DND-41 (cell line): ENCODE data around the gene SNX1.

Source experiments
- ATAC-seq: fragments of 200-7000 bp; cut with Tn5 transposase; 3 replicates; pipeline ENCODE4 v1.9.1; 2021; ENCODE audit warnings: low read depth; ENCODE audit not compliant: insufficient read depth
- DNase-seq: peaks from one replicate; pipeline ENCODE4 v3.0.0-alpha.2; 2020
- H2AFZ ChIP-seq: 2 replicates; pipeline ENCODE4 v1.6.0; 2012; ENCODE audit warnings: low read depth, low read length
- H3K27ac ChIP-seq: 2 replicates; pipeline ENCODE4 v1.5.1; 2012; ENCODE audit warnings: low read length, inconsistent platforms
- H3K27me3 ChIP-seq: fragments of 200-600 bp; sonication (generic); 2 replicates; pipeline ENCODE4 v1.6.0; 2012; ENCODE audit warnings: low read length, mild to moderate bottlenecking, inconsistent platforms; ENCODE audit not compliant: insufficient read depth, poor library complexity
- H3K36me3 ChIP-seq: 2 replicates; pipeline ENCODE4 v1.5.1; 2012; ENCODE audit warnings: low read length, inconsistent platforms; ENCODE audit not compliant: insufficient read depth
- H3K4me1 ChIP-seq: 2 replicates; pipeline ENCODE4 v1.5.1; 2012; ENCODE audit warnings: mild to moderate bottlenecking, low read length; ENCODE audit not compliant: insufficient read depth
- H3K4me2 ChIP-seq: 2 replicates; pipeline ENCODE4 v1.6.0; 2012; ENCODE audit warnings: mild to moderate bottlenecking, moderate library complexity, low read length, inconsistent platforms; ENCODE audit not compliant: insufficient read depth
- H3K4me3 ChIP-seq, 2 experiments: fragments of 200-600 bp in 1 of 2; shearing (Covaris generic) in 1 of 2; 2 replicates each; pipeline ENCODE4 v1.5.1; 2012 to 2016; ENCODE audit warnings: inconsistent platforms in 2 of 2, low read length in 2 of 2, mild to moderate bottlenecking in 2 of 2, low read depth in 1 of 2, moderate library complexity in 1 of 2
- H3K79me2 ChIP-seq: 2 replicates; pipeline ENCODE4 v1.6.0; 2012; ENCODE audit warnings: low read length, inconsistent platforms; ENCODE audit not compliant: insufficient read depth
- H3K9ac ChIP-seq: 2 replicates; pipeline ENCODE4 v1.6.0; 2012; ENCODE audit warnings: low read depth, mild to moderate bottlenecking, inconsistent platforms, low read length, moderate library complexity
- H3K9me3 ChIP-seq: 2 replicates; pipeline ENCODE4 v1.5.1; 2012; ENCODE audit warnings: low read length, moderate library complexity, mild to moderate bottlenecking, inconsistent platforms; ENCODE audit not compliant: insufficient read depth, severe bottlenecking
- H4K20me1 ChIP-seq: 2 replicates; pipeline ENCODE4 v1.6.0; 2012; ENCODE audit warnings: low read length; ENCODE audit not compliant: insufficient read depth
- EZH2 ChIP-seq: IDR thresholded peaks from 3 replicates; pipeline ENCODE4 v1.6.1; 2012; ENCODE audit warnings: borderline replicate concordance, low read depth, mild to moderate bottlenecking, moderate library complexity, low read length, inconsistent platforms; ENCODE audit not compliant: severe bottlenecking
- TF ChIP-seq, protein P1 (sequence below): IDR thresholded peaks from 2 replicates; pipeline ENCODE4 v1.5.1; 2012; ENCODE audit warnings: borderline replicate concordance, low read length, moderate library complexity, mild to moderate bottlenecking; ENCODE audit not compliant: poor library complexity, severe bottlenecking; ENCODE audit errors: extremely low read depth

The SNX1 gene

DNA sequence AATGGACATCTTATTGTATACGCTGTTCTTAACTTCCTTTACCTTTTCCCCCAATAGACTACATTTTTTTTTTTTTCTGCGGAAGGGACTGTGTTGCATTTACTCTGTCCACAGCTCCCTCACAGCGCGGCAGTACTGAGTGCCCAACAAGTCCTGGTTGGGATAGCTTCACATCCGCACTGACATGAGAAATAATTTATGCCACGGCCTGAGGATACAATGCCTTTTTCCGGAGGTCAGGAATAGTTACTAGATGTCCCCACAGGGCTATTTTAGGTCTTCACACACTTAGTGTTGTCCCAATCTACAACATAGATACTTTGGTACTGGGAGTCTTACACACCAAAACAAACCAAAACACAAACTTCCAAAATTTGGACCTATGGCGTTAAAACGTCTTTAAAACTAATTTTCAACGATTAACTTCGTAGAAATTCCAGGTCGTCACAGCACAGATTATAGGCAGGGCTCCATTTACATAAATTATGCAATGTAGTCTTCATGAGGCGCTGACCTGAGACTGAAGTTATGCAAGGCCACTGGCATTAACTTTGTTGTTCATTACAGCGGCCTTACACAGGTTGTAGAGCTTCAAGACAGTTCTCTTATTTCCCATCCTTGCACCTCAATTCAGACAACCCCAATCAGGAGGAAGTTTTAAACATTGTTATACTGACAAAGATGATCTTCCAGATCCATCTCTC, 68.0 kb downstream of the SNX1 start:
- H3K4me3 ChIP-seq: peak overlapping the region; percentile 75 to 90

GRCh38 chr15:64164436-64164835, 68.7 kb downstream of the SNX1 start:
- H3K9me3 ChIP-seq: no peaks in the 10 kb centered on the region
- TF ChIP-seq, protein P1, sequence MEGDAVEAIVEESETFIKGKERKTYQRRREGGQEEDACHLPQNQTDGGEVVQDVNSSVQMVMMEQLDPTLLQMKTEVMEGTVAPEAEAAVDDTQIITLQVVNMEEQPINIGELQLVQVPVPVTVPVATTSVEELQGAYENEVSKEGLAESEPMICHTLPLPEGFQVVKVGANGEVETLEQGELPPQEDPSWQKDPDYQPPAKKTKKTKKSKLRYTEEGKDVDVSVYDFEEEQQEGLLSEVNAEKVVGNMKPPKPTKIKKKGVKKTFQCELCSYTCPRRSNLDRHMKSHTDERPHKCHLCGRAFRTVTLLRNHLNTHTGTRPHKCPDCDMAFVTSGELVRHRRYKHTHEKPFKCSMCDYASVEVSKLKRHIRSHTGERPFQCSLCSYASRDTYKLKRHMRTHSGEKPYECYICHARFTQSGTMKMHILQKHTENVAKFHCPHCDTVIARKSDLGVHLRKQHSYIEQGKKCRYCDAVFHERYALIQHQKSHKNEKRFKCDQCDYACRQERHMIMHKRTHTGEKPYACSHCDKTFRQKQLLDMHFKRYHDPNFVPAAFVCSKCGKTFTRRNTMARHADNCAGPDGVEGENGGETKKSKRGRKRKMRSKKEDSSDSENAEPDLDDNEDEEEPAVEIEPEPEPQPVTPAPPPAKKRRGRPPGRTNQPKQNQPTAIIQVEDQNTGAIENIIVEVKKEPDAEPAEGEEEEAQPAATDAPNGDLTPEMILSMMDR: no peak
- no peak for TF ChIP-seq EZH2
- H3K4me1 ChIP-seq: peaks cover 39% of the 10 kb centered on the region
- peak overlapping the region; percentile 82 for H3K4me2 ChIP-seq
- H3K79me2 ChIP-seq: peaks cover 27% of the 10 kb centered on the region
- H3K36me3 ChIP-seq: peaks cover 15% of the 10 kb centered on the region
- no peak overlapping the region for H3K27ac ChIP-seq
- no peak overlapping the region for H2AFZ ChIP-seq
- ATAC-seq: no peak
- H4K20me1 ChIP-seq: no peaks in the 10 kb centered on the region; the same call in 1 of the 2 replicates
- H3K9ac ChIP-seq: peak overlapping the region; percentile 71; the same call in 1 of the 2 replicates
- H3K4me3 ChIP-seq: no peak overlapping the region
- no peaks in the 10 kb centered on the region for H3K27me3 ChIP-seq
- no peak for DNase-seq

More for the DNA sequence above, 68.0 kb downstream of the SNX1 start:
- Histone ChIP-seq H3K4me1 (peaks cover 43% of the 10 kb centered on the region), H3K9me3 (no peaks in the 10 kb centered on the region), H4K20me1 (peaks cover under 1% of the 10 kb centered on the region; the same call in 1 of the 2 replicates), H3K36me3 (peaks cover 20% of the 10 kb centered on the region), H3K27ac (peak overlapping the region; percentile 92), H3K9ac (peak overlapping the region; percentile 71), H3K27me3 (no peaks in the 10 kb centered on the region), H2AFZ (peak overlapping the region; percentile 93), H3K4me2 (peak overlapping the region; percentile 82), H3K79me2 (peaks cover 30% of the 10 kb centered on the region)
- DNase-seq: no peak
- ATAC-seq: peak; percentile 1; the same call in 1 of the 3 replicates
- TF ChIP-seq, protein P1: no peak

GRCh38 chr15:64166102-64166890, 70.5 kb downstream of the SNX1 start:
- H3K9me3 ChIP-seq: no peaks in the 10 kb centered on the region
- H2AFZ ChIP-seq: no peak overlapping the region
- peaks cover 21% of the 10 kb centered on the region for H3K4me1 ChIP-seq
- DNase-seq (no peak), ATAC-seq (no peak)
- no peak overlapping the region for H3K4me3 ChIP-seq
- no peak for TF ChIP-seq EZH2
- TF ChIP-seq, protein P1: no peak
- H3K36me3 ChIP-seq: peaks cover 14% of the 10 kb centered on the region
- H3K27me3 ChIP-seq: no peaks in the 10 kb centered on the region
- peaks cover 17% of the 10 kb centered on the region for H3K79me2 ChIP-seq
- H4K20me1 ChIP-seq: no peaks in the 10 kb centered on the region; the same call in 1 of the 2 replicates
- H3K27ac ChIP-seq: no peak overlapping the region
- H3K9ac ChIP-seq: no peak overlapping the region
- no peak overlapping the region for H3K4me2 ChIP-seq
